Stimulated activated CD4-positive, alpha-beta T cell treated with anti-CD3 and anti-CD28 coated beads, Interleukin-1b, Interleukin-23, amount 100 ng/mL, for 48 hours (primary cell): Measurements from ENCODE around the gene TNFSF12.

Source experiments
- DNase-seq: peaks from one replicate; pipeline ENCODE4 v3.0.0-alpha.2; 2020

TNFSF12 gene

DNA sequence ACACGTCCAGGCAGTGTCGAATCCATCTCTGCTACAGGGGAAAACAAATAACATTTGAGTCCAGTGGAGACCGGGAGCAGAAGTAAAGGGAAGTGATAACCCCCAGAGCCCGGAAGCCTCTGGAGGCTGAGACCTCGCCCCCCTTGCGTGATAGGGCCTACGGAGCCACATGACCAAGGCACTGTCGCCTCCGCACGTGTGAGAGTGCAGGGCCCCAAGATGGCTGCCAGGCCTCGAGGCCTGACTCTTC is 23.4 kb downstream of the TNFSF12 start:
- DNase-seq = no peak

DNA sequence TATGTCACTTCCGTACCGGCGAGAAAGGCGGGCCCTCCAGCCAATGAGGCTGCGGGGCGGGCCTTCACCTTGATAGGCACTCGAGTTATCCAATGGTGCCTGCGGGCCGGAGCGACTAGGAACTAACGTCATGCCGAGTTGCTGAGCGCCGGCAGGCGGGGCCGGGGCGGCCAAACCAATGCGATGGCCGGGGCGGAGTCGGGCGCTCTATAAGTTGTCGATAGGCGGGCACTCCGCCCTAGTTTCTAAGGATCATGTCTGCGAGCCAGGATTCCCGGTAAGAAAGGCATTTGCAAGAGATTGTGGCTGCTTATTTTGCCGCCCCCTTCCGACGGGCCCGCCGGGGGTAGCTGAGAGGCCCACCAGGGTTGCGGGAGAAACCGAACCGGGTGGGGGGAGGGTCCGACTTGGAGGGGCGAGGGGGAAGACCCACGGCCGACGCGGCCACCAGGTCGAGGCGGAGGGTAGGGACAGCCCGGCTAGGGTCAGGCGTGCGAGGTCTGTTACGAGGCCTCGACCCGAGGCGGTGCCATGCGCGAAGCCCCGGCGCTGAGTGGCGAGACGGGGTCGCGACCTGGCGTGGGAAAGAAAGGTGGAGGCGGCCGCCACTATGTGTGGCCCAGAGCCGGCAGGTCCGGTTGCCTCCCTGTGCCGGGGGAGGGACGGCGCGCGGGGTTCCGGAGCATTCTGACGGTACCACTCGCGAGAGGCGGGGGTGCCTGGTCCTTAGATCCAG is 23.9 kb downstream of the TNFSF12 start:
- peak; percentile 100 for DNase-seq

DNA sequence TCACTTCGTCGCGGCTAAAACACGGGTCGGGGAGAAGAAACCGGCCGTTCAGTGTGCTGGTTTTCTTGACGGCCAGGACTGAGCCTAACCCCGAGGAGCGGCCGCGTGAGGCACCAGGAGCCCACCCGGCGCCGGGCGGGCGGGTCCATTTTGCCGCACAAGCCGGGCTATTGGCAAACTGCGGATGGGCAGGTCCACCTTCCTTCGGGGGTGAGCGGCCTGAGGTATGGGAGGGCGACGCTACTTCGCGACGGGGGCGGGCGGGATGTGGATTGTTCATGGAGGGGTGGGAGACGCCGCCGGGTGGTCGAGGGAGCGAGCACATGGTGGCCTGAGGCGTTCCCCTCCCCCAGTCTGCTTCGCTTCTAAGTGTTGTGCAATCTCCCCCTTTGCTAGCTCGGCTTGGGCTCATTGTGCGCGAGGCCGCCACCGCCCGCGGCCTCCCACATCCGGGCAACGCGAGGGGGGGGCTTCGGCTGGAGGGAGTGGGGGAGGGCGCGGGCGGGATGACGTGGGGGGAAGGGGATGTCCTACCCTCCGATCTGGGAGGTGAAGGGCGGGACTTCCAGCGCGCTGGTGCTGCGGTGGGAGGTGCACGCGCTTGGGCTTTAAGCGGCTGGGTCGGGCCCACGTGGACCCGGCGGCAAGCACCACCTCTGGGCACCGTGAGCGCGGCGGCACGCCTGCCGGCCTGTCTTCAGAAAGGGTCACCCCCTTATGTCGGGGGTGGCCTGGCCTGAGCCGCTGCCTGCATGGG is 24.6 kb downstream of the TNFSF12 start:
- DNase-seq = peak; percentile 90

DNA sequence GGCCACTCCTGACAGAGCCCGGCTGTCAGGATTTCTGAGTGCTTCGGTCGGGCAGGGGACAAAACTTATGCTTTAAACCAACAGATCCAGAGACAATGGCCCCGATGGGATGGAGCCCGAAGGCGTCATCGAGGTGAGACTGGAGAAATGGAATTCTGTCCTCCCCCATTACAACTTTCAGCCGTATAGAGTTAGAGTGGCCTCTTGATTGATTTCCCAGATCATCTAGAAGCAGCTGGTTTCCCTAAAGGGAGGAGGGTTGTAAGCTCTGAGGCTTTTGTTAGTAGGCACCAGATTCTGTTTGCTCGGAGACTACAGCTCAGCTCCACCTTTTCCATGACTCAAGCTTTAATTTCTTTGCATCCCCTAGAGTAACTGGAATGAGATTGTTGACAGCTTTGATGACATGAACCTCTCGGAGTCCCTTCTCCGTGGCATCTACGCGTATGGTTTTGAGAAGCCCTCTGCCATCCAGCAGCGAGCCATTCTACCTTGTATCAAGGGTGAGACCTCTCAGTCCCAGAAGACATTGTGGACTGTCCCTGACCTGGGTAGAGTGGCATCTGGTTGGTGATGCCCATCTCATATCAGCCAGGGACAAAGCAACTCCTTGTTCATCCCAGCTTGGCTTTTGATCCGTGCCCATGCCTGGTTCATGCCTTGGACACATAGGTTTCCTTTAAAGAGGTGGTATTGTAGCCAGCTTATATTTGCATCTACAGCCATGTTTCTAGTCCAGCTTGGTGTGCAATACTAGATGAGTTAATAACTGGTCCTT is 25.5 kb downstream of the TNFSF12 start:
- DNase-seq = no peak

DNA sequence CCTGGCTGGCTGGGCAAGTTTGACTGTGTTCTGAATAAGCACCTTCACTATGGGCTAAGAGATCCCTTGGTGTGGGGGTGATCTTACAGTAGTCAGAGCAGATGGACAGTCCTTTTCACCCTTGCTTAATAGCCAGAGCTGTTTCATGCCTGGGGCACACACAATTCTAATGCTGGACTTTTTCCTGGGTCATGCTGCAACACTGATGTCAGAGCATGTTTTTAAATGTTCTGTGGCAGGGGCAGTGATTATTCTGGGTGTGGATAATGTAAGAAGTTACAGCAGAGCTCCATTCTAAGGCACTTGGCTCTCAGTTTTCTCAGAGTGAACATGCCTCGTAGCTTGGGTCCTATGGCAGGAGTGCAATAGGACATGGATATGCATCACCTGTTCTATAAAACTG is 26.6 kb downstream of the TNFSF12 start:
- no peak for DNase-seq

DNA sequence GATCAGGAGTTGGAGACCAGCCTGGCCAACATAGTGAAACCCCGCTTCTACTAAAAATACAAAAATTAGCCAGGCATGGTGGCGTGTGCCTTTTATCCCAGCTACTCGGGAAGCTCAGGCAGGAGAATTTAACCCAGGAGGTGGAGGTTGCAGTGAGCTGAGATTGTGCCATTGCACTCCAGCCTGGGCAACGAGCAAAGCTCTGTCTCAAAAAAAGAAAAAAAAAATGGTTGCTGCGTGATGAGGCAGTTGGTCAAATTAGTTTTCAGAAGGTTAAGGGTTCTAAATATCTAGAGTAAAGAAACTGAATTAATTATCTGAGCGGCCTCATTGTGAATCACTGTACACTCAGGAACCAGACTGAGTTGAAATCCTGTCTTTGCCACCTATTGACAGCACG is 27.1 kb downstream of the TNFSF12 start:
- DNase-seq = no peak

DNA sequence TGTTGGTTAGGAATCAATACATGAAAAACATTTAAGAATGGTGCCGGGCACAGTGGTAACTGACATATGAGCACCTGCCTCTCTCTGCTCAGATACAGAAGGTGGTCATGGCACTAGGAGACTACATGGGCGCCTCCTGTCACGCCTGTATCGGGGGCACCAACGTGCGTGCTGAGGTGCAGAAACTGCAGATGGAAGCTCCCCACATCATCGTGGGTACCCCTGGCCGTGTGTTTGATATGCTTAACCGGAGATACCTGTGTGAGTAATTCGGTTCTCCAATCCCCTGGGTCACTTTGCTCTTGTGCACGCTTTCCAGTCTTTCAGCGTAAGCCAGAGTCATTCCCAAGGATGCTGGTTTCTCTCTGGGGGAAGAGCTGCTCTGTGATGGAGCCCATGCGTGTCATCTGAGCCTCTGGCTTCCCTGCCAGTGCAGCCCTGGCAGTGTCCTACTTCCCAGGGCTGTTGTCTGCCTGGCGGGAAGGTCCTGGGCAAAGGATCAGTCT is 27.6 kb downstream of the TNFSF12 start:
- DNase-seq = no peak

DNA sequence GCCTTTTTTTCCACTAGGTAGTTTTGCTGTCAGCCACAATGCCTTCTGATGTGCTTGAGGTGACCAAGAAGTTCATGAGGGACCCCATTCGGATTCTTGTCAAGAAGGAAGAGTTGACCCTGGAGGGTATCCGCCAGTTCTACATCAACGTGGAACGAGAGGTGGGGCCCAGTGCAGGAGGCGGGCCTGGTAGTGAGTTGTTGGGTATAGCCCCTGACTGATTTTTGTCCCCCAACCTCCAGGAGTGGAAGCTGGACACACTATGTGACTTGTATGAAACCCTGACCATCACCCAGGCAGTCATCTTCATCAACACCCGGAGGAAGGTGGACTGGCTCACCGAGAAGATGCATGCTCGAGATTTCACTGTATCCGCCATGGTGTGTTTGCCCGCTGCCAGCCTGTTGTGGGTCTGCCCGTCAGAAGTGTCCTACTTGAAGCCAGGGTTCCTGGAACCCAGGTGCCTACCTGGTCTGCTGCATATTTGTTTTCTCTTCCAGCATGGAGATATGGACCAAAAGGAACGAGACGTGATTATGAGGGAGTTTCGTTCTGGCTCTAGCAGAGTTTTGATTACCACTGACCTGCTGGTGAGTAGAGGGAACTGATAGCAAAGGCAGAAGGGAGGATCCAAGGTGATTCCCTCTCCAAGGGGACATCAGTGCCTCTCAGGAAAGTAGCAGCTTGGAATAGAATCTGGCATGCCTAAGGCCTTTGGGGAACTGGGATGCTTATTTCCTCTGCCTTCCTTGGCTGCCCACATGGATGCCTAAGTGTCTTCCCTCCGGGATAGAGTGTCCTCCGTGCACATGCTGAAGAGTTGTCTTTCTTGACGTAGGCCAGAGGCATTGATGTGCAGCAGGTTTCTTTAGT is 28.7 kb downstream of the TNFSF12 start:
- no peak for DNase-seq

DNA sequence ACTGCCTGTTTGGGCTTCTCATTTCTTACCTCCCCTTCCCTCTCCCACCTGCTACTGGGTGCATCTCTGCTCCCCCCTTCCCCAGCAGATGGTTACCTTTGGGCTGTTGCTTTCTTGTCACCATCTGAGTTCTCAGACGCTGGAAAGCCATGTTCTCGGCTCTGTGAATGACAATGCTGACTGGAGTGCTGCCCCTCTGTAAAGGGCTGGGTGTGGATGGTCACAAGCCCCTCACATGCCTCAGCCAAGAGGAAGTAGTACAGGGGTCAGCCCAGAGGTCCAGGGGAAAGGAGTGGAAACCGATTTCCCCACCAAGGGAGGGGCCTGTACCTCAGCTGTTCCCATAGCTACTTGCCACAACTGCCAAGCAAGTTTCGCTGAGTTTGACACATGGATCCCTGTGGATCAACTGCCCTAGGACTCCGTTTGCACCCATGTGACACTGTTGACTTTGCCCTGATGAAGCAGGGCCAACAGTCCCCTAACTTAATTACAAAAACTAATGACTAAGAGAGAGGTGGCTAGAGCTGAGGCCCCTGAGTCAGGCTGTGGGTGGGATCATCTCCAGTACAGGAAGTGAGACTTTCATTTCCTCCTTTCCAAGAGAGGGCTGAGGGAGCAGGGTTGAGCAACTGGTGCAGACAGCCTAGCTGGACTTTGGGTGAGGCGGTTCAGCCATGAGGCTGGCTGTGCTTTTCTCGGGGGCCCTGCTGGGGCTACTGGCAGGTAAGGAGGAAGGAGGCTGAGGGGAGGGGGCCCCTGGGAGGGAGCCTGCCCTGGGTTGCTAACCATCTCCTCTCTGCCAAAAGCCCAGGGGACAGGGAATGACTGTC is 30.4 kb downstream of the TNFSF12 start, which contains the start of gene CD68:
CD68 (plus strand) TSS at position 638 of the 833 bp plus-strand sequence; CDS start at position 678, 40 bp downstream.
- peak; percentile 85 for DNase-seq

DNA sequence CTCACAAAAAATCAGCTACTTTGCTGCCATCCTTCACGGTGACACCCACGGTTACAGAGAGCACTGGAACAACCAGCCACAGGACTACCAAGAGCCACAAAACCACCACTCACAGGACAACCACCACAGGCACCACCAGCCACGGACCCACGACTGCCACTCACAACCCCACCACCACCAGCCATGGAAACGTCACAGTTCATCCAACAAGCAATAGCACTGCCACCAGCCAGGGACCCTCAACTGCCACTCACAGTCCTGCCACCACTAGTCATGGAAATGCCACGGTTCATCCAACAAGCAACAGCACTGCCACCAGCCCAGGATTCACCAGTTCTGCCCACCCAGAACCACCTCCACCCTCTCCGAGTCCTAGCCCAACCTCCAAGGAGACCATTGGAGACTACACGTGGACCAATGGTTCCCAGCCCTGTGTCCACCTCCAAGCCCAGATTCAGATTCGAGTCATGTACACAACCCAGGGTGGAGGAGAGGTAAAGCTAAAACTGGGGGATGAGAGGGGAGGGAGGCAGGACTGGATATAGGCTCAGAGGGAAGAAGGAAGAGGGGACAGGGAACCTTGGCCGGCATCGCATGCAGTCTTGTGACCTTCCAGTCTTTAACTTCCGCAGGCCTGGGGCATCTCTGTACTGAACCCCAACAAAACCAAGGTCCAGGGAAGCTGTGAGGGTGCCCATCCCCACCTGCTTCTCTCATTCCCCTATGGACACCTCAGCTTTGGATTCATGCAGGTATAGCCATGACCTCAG is 31.2 kb downstream of the TNFSF12 start:
- no peak for DNase-seq

DNA sequence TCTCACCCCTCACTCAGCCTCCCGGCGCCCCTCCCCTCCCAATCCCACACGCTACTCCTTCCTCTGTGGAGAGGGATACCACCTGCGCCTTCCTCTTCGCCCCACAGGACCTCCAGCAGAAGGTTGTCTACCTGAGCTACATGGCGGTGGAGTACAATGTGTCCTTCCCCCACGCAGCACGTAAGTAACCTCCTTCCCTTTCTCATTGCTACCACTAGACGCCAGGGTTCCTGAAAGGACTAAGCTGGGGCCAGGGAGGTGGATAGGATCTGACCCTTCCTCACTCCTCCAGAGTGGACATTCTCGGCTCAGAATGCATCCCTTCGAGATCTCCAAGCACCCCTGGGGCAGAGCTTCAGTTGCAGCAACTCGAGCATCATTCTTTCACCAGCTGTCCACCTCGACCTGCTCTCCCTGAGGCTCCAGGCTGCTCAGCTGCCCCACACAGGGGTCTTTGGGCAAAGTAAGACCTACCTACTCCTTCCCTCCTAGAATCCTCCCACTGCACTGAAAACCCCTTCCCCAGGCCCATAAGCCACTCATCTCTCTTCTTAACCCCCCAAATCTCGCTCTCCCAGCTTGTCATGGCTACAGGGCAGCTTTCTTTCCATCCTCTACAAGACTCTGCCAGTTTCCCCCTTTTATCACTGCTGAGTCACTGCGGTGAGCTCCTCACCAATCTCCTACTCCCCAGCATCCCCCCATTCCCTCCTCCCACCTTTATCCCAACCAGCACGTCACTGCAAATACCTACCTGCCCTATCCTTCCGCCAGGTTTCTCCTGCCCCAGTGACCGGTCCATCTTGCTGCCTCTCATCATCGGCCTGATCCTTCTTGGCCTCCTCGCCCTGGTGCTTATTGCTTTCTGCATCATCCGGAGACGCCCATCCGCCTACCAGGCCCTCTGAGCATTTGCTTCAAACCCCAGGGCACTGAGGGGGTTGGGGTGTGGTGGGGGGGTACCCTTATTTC is 32.0 kb downstream of the TNFSF12 start:
- no peak for DNase-seq

DNA sequence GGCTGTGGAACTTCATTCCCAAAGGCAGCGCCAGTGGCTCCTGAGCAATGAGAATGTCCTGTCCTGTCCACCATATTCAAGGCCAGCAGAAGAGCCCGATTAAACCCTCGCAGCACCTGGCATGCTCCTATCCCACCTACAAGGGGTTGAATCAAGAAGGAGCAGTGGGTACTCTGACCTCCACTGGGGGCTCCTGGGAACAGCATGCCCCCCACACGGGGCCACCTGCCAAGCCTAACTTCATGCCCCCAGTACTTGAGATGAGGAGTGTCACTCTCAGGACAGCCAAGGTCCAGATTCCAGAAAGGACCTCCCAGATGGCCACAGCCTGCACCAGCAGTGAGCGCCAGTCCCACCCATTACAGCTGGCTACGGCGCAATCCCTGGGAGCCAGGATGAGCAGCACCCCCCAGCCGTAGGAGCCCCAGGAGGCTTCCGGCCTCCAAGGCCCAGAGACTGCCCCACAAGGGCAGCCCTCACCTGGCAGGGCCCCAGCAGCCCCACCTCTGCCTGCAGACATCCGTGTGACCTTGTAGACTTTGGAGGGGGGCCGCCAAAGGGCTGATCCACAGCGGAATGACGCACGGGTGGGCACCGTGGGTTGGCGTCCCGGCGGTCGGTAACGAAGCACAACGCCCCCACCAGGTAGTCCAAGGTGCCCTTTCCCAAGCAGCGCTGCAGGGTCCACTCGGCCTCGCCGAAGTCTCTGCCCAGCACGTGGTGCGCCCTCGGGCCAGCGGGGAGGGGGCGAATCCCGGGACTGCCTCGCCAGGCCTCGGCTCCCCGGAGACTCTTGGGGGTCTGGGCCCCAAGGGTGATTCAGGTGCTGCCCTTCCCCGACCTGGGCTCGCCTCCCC is 33.8 kb downstream of the TNFSF12 start:
- DNase-seq = no peak

DNA sequence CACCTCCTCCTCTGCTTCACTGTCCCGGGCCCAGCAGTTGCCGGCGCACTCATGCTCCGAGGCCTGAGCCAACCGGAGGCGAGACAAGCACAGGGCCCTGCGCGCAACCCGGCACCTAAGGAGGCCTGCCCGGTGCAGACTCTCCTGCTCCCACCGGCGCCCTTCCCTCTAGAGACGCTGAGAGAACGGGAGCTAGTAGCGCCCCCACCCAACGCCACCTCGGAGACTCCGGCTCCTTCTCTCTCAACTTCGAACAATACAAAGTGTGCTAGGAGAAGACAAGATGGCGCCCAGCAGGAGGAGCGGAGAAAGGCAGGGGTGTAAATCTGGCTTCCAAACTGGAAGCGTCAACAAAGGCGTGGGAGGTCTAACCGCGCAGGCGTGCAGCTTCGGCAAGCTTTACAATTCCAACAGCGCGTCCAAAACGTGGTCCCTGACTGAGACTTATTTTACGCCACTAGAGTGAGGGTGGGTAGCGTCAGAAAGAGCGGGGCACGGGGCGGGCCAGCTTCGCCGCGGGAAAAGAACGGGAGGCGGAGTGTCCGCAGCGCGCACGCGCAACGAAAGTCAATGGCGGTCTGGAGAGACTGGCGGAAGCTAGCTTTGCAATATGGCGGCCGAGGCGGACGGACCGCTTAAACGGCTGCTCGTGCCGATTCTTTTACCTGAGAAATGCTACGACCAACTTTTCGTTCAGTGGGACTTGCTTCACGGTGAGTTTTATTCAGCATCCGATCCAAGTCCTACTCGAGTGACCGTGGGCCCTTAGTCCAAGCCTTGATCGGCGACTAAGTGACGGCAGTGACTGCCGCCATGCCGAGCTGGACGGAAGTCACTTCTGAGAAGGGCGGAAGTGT is 34.6 kb downstream of the TNFSF12 start, which contains the start of gene MPDU1:
MPDU1 (plus strand) TSS at position 600 of the 857 bp plus-strand sequence; CDS start at position 611, 11 bp downstream.
- peak; percentile 97 for DNase-seq

DNA sequence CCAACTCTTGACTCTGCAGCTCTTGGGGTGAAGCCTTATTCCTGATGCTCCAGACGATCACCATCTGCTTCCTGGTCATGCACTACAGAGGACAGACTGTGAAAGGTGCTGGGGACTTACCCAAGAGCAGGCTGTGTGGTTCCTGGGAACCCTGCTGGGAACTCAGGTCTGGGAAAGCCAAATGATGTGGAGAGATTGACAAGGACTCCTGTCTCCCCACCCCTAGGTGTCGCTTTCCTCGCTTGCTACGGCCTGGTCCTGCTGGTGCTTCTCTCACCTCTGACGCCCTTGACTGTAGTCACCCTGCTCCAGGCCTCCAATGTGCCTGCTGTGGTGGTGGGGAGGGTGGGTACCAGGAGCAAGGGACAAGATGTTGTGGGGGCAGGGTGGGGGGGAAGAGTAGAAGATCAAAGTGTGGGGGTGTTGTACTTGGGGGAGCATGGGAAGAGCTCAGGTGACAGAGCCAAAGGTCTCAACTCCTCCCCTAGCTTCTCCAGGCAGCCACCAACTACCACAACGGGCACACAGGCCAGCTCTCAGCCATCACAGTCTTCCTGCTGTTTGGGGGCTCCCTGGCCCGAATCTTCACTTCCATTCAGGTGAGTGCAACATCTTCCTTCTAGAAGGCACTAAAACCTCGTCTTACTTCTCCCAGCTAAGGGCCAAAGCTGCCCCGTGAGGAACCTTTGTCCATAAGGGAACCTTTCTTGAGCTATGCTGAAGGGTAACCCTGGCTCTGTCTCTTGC is 38.0 kb downstream of the TNFSF12 start:
- no peak for DNase-seq

DNA sequence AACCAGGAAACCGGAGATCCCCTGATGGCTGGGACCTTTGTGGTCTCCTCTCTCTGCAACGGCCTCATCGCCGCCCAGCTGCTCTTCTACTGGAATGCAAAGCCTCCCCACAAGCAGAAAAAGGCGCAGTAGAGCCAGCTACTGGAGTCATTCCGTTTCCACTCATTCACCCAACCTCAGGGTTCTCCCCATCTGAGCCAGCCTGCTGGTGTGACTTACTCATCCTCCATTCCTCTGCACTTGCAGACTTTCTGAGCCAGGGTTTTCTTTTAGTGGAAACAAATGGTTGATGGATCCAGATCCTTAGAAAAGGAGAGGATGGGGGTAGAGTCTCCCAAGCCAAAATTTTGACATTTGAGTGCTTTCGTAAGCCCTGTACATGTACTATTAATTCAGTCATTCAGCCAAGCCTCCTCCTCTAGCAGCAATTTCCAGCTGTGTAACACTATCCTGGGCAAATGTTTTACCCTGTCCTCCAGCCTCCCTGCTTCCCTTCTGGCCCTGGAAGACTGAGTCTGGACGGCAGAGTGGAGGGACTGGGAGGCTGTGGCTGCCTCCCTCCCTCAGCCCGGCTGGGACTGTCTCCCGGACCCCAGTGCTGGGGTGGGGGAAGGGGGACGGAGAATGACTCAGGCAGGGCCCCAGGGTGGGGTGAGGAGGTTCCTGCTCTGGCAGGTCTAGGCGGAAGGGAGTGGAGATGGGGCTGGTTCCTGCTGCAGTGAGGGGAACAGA is 38.7 kb downstream of the TNFSF12 start:
- DNase-seq = no peak
